Measurements from ENCODE around the gene LTBP1. TPM values are rescaled to one million over a fixed set of nuclear protein-coding genes. Genes with fewer than 3 reads are reported as not detected.

The LTBP1 gene
- total RNA-seq, 1 donor from 2014 or later, result 102 TPM

- no peak for TF ChIP-seq CTCF (IDR thresholded peaks at IDR 0.05)
- Mint-ChIP-seq H3K4me1 (ENCODE audit: unreplicated experiment) (peaks cover 3% of the 10 kb centered on the region), H3K36me3 (ENCODE audit: unreplicated experiment) (peaks cover 10% of the 10 kb centered on the region), H3K4me3 (ENCODE audit: unreplicated experiment) (no peak overlapping the region), H3K27me3 (ENCODE audit: unreplicated experiment) (no peaks in the 10 kb centered on the region), H3K27ac (ENCODE audit: unreplicated experiment) (no peak overlapping the region), H3K9me3 (ENCODE audit: unreplicated experiment) (no peaks in the 10 kb centered on the region)
- DNase-seq (ENCODE audit: extremely low spot score, unreplicated experiment), result no peak
Observed at GRCh38 chr2:33340280-33340679, 393.5 kb downstream of the LTBP1 start.

GRCh38 chr2:33342171-33342570, 395.4 kb downstream of the LTBP1 start:
- Mint-ChIP-seq H3K36me3 (ENCODE audit: unreplicated experiment) (peaks cover 8% of the 10 kb centered on the region), H3K4me3 (ENCODE audit: unreplicated experiment) (no peak overlapping the region), H3K4me1 (ENCODE audit: unreplicated experiment) (peaks cover 3% of the 10 kb centered on the region), H3K27me3 (ENCODE audit: unreplicated experiment) (no peaks in the 10 kb centered on the region), H3K27ac (ENCODE audit: unreplicated experiment) (no peak overlapping the region), H3K9me3 (ENCODE audit: unreplicated experiment) (no peaks in the 10 kb centered on the region)
- no peak for TF ChIP-seq CTCF (IDR thresholded peaks at IDR 0.05)
- DNase-seq (ENCODE audit: extremely low spot score, unreplicated experiment), result no peak

- no peak for DNase-seq (ENCODE audit: extremely low spot score, unreplicated experiment)
- H3K4me1 Mint-ChIP-seq (ENCODE audit: unreplicated experiment), result peaks cover 3% of the 10 kb centered on the region
- no peaks in the 10 kb centered on the region for H3K9me3 Mint-ChIP-seq (ENCODE audit: unreplicated experiment)
- no peaks in the 10 kb centered on the region for H3K27me3 Mint-ChIP-seq (ENCODE audit: unreplicated experiment)
- no peak overlapping the region for H3K27ac Mint-ChIP-seq (ENCODE audit: unreplicated experiment)
- H3K36me3 Mint-ChIP-seq (ENCODE audit: unreplicated experiment), result peaks cover 10% of the 10 kb centered on the region
- TF ChIP-seq CTCF (IDR thresholded peaks at IDR 0.05), result no peak
- H3K4me3 Mint-ChIP-seq (ENCODE audit: unreplicated experiment), result no peak overlapping the region
Observed at GRCh38 chr2:33342705-33343104, 396.0 kb downstream of the LTBP1 start.

- TF ChIP-seq CTCF (IDR thresholded peaks at IDR 0.05), result no peak
- Mint-ChIP-seq H3K27me3 (ENCODE audit: unreplicated experiment) (no peaks in the 10 kb centered on the region), H3K36me3 (ENCODE audit: unreplicated experiment) (peaks cover 18% of the 10 kb centered on the region), H3K9me3 (ENCODE audit: unreplicated experiment) (peaks cover 4% of the 10 kb centered on the region), H3K4me1 (ENCODE audit: unreplicated experiment) (peaks cover 3% of the 10 kb centered on the region), H3K4me3 (ENCODE audit: unreplicated experiment) (no peak overlapping the region), H3K27ac (ENCODE audit: unreplicated experiment) (no peak overlapping the region)
- no peak for DNase-seq (ENCODE audit: extremely low spot score, unreplicated experiment)
Observed at GRCh38 chr2:33343387-33343895, 396.7 kb downstream of the LTBP1 start.

GRCh38 chr2:33344230-33344629, 397.5 kb downstream of the LTBP1 start:
- Mint-ChIP-seq H3K27me3 (ENCODE audit: unreplicated experiment) (no peaks in the 10 kb centered on the region), H3K27ac (ENCODE audit: unreplicated experiment) (no peak overlapping the region), H3K36me3 (ENCODE audit: unreplicated experiment) (peaks cover 25% of the 10 kb centered on the region), H3K4me1 (ENCODE audit: unreplicated experiment) (peaks cover 3% of the 10 kb centered on the region), H3K9me3 (ENCODE audit: unreplicated experiment) (peaks cover 7% of the 10 kb centered on the region), H3K4me3 (ENCODE audit: unreplicated experiment) (no peak overlapping the region)
- no peak for TF ChIP-seq CTCF (IDR thresholded peaks at IDR 0.05)
- DNase-seq (ENCODE audit: extremely low spot score, unreplicated experiment), result no peak

Measured in osteocyte (in vitro differentiated cells).